KBM-7 (cell line): ENCODE data around the gene FADS3.
A peak's percentile ranks its signal among the peaks of the same experiment; 100 is the strongest.

Experiments
- DNase-seq: peaks from one replicate; pipeline ENCODE4 v3.0.0-alpha.2; 2015
- in situ Hi-C: fragments of 300-500 bp; cut with MboI; formaldehyde crosslinking; loops from 2 replicates; pipeline ENCODE4 v1.14.3; 2020; ENCODE audit warnings: low sequenced_read_pairs, low pct_unique_long_range_greater_than_20kb, mixed read lengths

The FADS3 gene

GRCh38 chr11:61891331-61892084, at the start of gene FADS3:
TSS of gene FADS3 (minus strand) at chr11:61891545. CDS start at chr11:61891381, 164 bp downstream.
- in situ Hi-C loops = loop anchor here (10.0 kb wide), 1 partner anchor 53 kb away; no protein-coding TSS in a partner anchor

GRCh38 chr11:61940466-61940865, 49.1 kb upstream of the FADS3 start:
- in situ Hi-C loops = loop anchor here (10.0 kb wide), 1 partner anchor 46 kb away; the partner anchor contains the start of gene FADS3
- no peak for DNase-seq

More at GRCh38 chr11:61891331-61892084, at the start of gene FADS3:
- peak; percentile 65 for DNase-seq

GRCh38 chr11:61935861-61936260, 44.5 kb upstream of the FADS3 start:
- no peak for DNase-seq
- in situ Hi-C loops = no loop called here

- no peak for DNase-seq
Measured at GRCh38 chr11:61930933-61931332, 39.6 kb upstream of the FADS3 start.

GRCh38 chr11:61928606-61929005, 37.3 kb upstream of the FADS3 start:
- in situ Hi-C loops = no loop called here
- no peak for DNase-seq

More at GRCh38 chr11:61930933-61931332, 39.6 kb upstream of the FADS3 start:
- in situ Hi-C loops = no loop called here

GRCh38 chr11:61927501-61927900, 36.2 kb upstream of the FADS3 start:
- no peak for DNase-seq

GRCh38 chr11:61926235-61926634, 34.9 kb upstream of the FADS3 start:
- no peak for DNase-seq
- in situ Hi-C loops = no loop called here

More at GRCh38 chr11:61927501-61927900, 36.2 kb upstream of the FADS3 start:
- in situ Hi-C loops = no loop called here

GRCh38 chr11:61925736-61926135, 34.4 kb upstream of the FADS3 start:
- in situ Hi-C loops = no loop called here

GRCh38 chr11:61924064-61924455, 32.7 kb upstream of the FADS3 start:
- in situ Hi-C loops = no loop called here
- DNase-seq = no peak

More at GRCh38 chr11:61925736-61926135, 34.4 kb upstream of the FADS3 start:
- DNase-seq = no peak

GRCh38 chr11:61923166-61924063, 32.1 kb upstream of the FADS3 start:
- in situ Hi-C loops = no loop called here

GRCh38 chr11:61922539-61922938, 31.2 kb upstream of the FADS3 start:
- in situ Hi-C loops = no loop called here
- peak; percentile 92 for DNase-seq

More at GRCh38 chr11:61923166-61924063, 32.1 kb upstream of the FADS3 start:
- peak; percentile 41 for DNase-seq

- in situ Hi-C loops = no loop called here
- DNase-seq = no peak
Measured at GRCh38 chr11:61921446-61921845, 30.1 kb upstream of the FADS3 start.

- in situ Hi-C loops = no loop called here
- no peak for DNase-seq
Measured at GRCh38 chr11:61919705-61920631, 28.6 kb upstream of the FADS3 start.

GRCh38 chr11:61918938-61919704, 27.8 kb upstream of the FADS3 start:
- no peak for DNase-seq
- in situ Hi-C loops = no loop called here

GRCh38 chr11:61918251-61918937, 27.0 kb upstream of the FADS3 start:
- DNase-seq = no peak
- in situ Hi-C loops = no loop called here

GRCh38 chr11:61917334-61918109, 26.2 kb upstream of the FADS3 start, which contains the start of gene RAB3IL1:
TSS of gene RAB3IL1 (minus strand) at chr11:61917566. CDS start at chr11:61917367, 199 bp downstream.
- no peak for DNase-seq
- in situ Hi-C loops = no loop called here
